MV-4-11 (cell line): ENCODE data around the gene MECR.
"Not testable (repeated sequence)": the region's sequence is repeated elsewhere in the genome, so short reads cannot be mapped to it uniquely, and the experiment has no call there.

Experiments used
- DNase-seq: peaks from one replicate; lab custom pipeline; 2025; lab: John Stamatoyannopoulos, UW

MECR gene

GRCh38 chr1:29235955-29236711 lies 5.4 kb upstream of the MECR start, which contains the start of gene PTPRU:
Gene PTPRU (plus strand): TSS chr1:29236522. CDS start chr1:29236645, 123 bp downstream.
- peak; percentile 36 for DNase-seq

GRCh38 chr1:29234881-29235280 lies 4.1 kb upstream of the MECR start:
- not testable (repeated sequence) for DNase-seq

- DNase-seq: no peak
Measured at GRCh38 chr1:29234471-29234870, 3.7 kb upstream of the MECR start.

- no peak for DNase-seq
Measured at GRCh38 chr1:29233693-29234092, 3.0 kb upstream of the MECR start.

- DNase-seq: no peak
Measured at GRCh38 chr1:29232387-29232786, 1.7 kb upstream of the MECR start.

- DNase-seq: no peak
Measured at GRCh38 chr1:29230204-29230552, 556 bp downstream of the MECR start.

- DNase-seq: no peak
Measured at GRCh38 chr1:29227511-29227910, 3.2 kb downstream of the MECR start.

GRCh38 chr1:29225361-29225760 lies 5.4 kb downstream of the MECR start:
- no peak for DNase-seq

- DNase-seq: no peak
Measured at GRCh38 chr1:29224356-29224837, 6.3 kb downstream of the MECR start.

- DNase-seq: no peak
Measured at GRCh38 chr1:29223521-29223920, 7.2 kb downstream of the MECR start.

GRCh38 chr1:29222686-29223085 lies 8.0 kb downstream of the MECR start:
- DNase-seq: no peak

GRCh38 chr1:29222260-29222659 lies 8.5 kb downstream of the MECR start:
- DNase-seq: not testable (repeated sequence)

GRCh38 chr1:29221296-29221695 lies 9.4 kb downstream of the MECR start:
- DNase-seq: no peak

- DNase-seq: peak; percentile 12
Measured at GRCh38 chr1:29218223-29218622, 12.5 kb downstream of the MECR start.

GRCh38 chr1:29217633-29218032 lies 13.1 kb downstream of the MECR start:
- DNase-seq: no peak

GRCh38 chr1:29213055-29213454 lies 17.7 kb downstream of the MECR start:
- no peak for DNase-seq

GRCh38 chr1:29211086-29212030 lies 19.4 kb downstream of the MECR start:
- DNase-seq: no peak

GRCh38 chr1:29210278-29211085 lies 20.3 kb downstream of the MECR start:
- DNase-seq: peak; percentile 33

GRCh38 chr1:29209173-29209572 lies 21.6 kb downstream of the MECR start:
- no peak for DNase-seq

- no peak for DNase-seq
Measured at GRCh38 chr1:29208442-29208841, 22.3 kb downstream of the MECR start.

- DNase-seq: peak; percentile 93
Measured at GRCh38 chr1:29202584-29203340, 28.0 kb downstream of the MECR start.
